Chondrocyte (in vitro differentiated cells): ENCODE results near the gene TIFAB. TPM values are rescaled to one million over a fixed set of nuclear protein-coding genes. Genes with fewer than 3 reads are reported as not detected.

Experiments used
- DNase-seq: peaks from one replicate; pipeline ENCODE4 v3.0.0; 2021; ENCODE audit warnings: mixed read lengths, low spot score
- H3K27ac Mint-ChIP-seq: one replicate; pipeline ENCODE4 v1.8.0; 2021; ENCODE audit warnings: mild to moderate bottlenecking, moderate library complexity, mixed read lengths; ENCODE audit not compliant: unreplicated experiment
- H3K27me3 Mint-ChIP-seq: 2 replicates; pipeline ENCODE4 v1.8.0; 2021; ENCODE audit warnings: low read depth, mixed read lengths
- H3K36me3 Mint-ChIP-seq: 2 replicates; pipeline ENCODE4 v1.8.0; 2021; ENCODE audit warnings: low read depth, mixed read lengths
- H3K4me1 Mint-ChIP-seq: 2 replicates; pipeline ENCODE4 v1.8.0; 2021; ENCODE audit warnings: low read depth, mild to moderate bottlenecking, mixed read lengths
- H3K4me3 Mint-ChIP-seq: one replicate; pipeline ENCODE4 v1.8.0; 2021; ENCODE audit warnings: mild to moderate bottlenecking, moderate library complexity, mixed read lengths; ENCODE audit not compliant: unreplicated experiment
- H3K9me3 Mint-ChIP-seq: 2 replicates; pipeline ENCODE4 v1.8.0; 2021; ENCODE audit warnings: low read depth, mixed read lengths
- total RNA-seq: library from RNA; stranded (reverse); gene quantifications from 3 replicates; pipeline ENCODE4 v1.2.1, GENCODE V29; 2021
- TF ChIP-seq, protein P1 (sequence below): fragments of 200-600 bp; sonication (generic); IDR thresholded peaks from 2 replicates; pipeline ENCODE4 v1.5.0; 2021; ENCODE audit warnings: antibody characterized with exemption, mild to moderate bottlenecking, moderate library complexity

The TIFAB gene
- total RNA-seq, 1 donor from 2014 or later = not detected

DNA sequence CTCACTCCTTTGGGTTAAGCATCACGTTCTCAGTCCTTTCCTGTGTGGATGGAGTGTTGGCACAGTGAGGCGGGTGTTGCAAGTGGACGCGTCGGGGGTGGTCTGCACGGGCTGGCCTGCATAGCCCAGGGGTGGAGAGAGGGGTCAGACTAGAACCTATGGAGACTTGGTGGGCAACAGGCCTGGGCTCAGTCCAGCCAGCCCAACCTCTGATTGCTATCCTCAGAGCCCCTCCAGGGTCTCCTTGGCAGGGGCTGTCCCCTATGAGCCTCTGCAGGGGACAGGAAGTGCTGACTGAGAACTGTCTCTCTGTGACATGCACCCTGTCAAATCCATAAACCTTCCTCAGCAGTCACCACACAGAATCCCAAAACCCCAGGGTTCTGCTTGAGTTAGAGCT lies 7.3 kb downstream of the TIFAB start:
- H3K4me3 Mint-ChIP-seq = no peak overlapping the region
- H3K9me3 Mint-ChIP-seq = peaks cover 3% of the 10 kb centered on the region
- no peak for DNase-seq
- no peaks in the 10 kb centered on the region for H3K36me3 Mint-ChIP-seq
- H3K4me1 Mint-ChIP-seq = peaks cover 7% of the 10 kb centered on the region
- no peak overlapping the region for H3K27ac Mint-ChIP-seq
- H3K27me3 Mint-ChIP-seq = peaks cover 13% of the 10 kb centered on the region
- TF ChIP-seq, protein P1, sequence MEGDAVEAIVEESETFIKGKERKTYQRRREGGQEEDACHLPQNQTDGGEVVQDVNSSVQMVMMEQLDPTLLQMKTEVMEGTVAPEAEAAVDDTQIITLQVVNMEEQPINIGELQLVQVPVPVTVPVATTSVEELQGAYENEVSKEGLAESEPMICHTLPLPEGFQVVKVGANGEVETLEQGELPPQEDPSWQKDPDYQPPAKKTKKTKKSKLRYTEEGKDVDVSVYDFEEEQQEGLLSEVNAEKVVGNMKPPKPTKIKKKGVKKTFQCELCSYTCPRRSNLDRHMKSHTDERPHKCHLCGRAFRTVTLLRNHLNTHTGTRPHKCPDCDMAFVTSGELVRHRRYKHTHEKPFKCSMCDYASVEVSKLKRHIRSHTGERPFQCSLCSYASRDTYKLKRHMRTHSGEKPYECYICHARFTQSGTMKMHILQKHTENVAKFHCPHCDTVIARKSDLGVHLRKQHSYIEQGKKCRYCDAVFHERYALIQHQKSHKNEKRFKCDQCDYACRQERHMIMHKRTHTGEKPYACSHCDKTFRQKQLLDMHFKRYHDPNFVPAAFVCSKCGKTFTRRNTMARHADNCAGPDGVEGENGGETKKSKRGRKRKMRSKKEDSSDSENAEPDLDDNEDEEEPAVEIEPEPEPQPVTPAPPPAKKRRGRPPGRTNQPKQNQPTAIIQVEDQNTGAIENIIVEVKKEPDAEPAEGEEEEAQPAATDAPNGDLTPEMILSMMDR = no peak

DNA sequence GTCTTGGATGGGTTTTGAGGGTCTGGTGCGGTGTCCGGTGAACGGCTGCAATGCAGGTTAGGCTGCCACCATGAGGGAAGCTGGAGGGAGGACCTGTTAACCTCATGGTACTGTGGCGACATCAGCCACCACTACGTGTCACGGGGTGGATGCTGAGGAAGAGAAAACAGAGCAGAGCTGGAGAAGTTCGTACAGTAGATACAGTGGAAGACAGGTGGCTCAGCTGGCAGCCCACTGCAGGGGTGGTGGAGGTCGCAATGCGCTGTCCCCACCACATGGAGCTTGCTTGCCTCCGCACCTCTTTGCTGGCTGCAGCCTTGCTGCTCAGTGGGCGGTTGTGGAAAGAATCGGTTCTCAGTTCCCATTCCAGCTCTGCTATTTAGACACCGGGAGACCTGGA lies 7.8 kb downstream of the TIFAB start:
- Mint-ChIP-seq H3K27ac (peak overlapping the region; percentile 39), H3K4me1 (peaks cover 7% of the 10 kb centered on the region), H3K4me3 (no peak overlapping the region), H3K9me3 (peaks cover 3% of the 10 kb centered on the region), H3K27me3 (peaks cover 9% of the 10 kb centered on the region), H3K36me3 (no peaks in the 10 kb centered on the region)
- TF ChIP-seq, protein P1 = no peak
- DNase-seq = no peak

DNA sequence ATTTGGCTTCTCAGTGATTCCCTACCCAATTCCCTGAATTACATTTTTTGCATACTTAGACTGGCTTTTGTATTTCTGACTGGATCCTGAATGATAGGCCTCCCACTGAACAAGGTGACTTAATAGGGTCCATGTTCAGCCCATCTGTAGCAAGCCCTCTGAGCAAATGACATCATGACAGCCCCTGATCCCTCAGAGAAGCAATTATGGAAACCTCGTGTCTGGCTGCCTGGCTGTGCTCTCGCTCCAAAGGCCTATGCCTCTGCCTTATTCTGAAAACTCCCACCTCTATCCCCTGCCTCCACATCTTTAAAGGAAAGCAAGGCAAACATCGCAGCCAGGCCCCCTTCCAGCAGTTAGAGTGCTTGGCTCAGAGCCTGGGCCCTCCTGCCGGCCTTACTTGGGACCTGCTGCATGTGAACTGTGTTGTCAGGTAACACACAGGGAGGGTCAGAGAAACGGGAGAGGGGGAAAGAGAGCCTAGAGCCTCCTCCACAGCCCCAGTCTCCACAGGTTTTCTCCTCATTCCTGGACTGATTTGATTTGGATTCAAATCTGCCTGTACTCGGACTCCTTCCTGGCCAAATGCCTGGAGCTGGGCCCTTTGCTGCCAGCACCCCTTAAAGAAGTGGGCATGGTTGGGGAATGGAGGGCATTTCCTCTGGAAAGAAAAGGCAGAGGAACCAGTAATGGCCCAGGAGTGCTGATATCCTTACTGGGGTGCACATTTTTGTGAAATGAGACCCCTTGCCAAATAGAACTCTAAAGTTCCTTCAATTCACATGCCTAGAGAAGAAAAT lies 8.8 kb downstream of the TIFAB start:
- H3K9me3 Mint-ChIP-seq = peaks cover 3% of the 10 kb centered on the region
- H3K27ac Mint-ChIP-seq = no peak overlapping the region
- peaks cover 5% of the 10 kb centered on the region for H3K27me3 Mint-ChIP-seq
- TF ChIP-seq, protein P1 = no peak
- H3K4me1 Mint-ChIP-seq = peaks cover 9% of the 10 kb centered on the region
- DNase-seq = no peak
- no peak overlapping the region for H3K4me3 Mint-ChIP-seq
- H3K36me3 Mint-ChIP-seq = no peaks in the 10 kb centered on the region

DNA sequence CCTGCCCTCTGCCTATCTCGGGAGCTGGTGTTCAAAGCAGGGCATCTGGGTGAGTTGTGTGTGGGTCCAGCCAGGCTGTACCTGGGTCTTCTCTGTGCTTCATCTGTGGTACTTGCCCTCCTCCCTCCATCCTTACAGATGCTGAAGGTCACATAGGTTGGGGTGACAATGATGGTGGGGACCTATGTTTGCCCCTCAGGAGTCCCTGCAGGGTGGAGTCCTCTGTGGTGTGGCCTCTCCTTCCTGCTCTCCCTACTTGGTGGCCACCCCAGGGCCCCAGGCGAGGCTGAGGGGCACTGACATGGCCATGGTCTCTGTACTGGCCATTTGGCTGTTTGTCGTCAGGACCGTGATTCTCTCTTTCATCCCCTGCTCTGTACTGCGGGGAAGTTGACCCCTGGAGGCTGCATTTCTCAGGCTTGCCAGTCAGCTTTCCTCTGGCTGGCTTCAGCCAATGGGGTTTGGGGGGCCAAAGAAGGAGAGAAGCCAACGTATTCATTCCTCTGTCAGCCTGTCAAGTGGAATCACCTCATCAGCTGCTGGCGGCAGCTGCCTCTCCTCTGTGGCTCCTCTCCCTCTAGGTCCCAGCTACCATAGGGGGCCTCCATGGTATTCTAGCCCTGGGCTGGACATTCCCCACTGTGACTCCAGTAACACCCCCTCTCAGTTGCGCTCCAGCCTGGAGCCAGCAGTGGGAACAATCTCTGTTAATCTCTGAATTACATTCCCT lies 9.6 kb downstream of the TIFAB start:
- H3K4me1 Mint-ChIP-seq = peaks cover 14% of the 10 kb centered on the region
- H3K27ac Mint-ChIP-seq = no peak overlapping the region

DNA sequence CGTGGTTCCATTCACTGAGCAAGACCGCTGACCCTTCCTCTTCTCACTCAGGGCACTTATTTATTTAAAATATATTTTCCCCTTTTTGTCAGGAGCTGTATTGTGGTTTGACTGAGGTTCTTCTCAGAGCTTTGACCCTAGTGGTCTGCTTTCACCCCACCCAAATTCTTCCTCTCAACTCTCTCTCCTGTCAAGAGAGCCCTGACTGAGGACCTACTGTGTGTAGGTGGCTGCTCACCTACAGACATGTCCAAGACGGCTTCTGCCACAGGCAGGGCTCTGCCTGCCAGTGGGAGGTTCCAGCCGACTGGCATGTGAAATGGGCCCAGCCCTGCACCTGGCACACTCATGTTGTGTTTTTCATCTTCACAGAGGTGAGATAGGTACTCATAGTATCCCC lies 10.2 kb downstream of the TIFAB start:
- Mint-ChIP-seq H3K9me3 (no peaks in the 10 kb centered on the region), H3K36me3 (no peaks in the 10 kb centered on the region), H3K27me3 (no peaks in the 10 kb centered on the region), H3K4me1 (peaks cover 14% of the 10 kb centered on the region), H3K27ac (no peak overlapping the region), H3K4me3 (no peak overlapping the region)
- DNase-seq = no peak
- TF ChIP-seq, protein P1 = no peak

More for the DNA sequence above, 9.6 kb downstream of the TIFAB start:
- TF ChIP-seq, protein P1 = no peak
- no peaks in the 10 kb centered on the region for H3K36me3 Mint-ChIP-seq
- no peaks in the 10 kb centered on the region for H3K27me3 Mint-ChIP-seq
- DNase-seq = no peak
- H3K4me3 Mint-ChIP-seq = no peak overlapping the region
- peaks cover 3% of the 10 kb centered on the region for H3K9me3 Mint-ChIP-seq
